H9 (cell line): ENCODE data around the gene ICE1. TPM values are rescaled to one million over a fixed set of nuclear protein-coding genes. Genes with fewer than 3 reads are reported as not detected.

Experiments
- DNase-seq: peaks from one replicate; pipeline ENCODE4 v3.0.0-alpha.2; 2017
- H2AFZ ChIP-seq: one replicate; pipeline ENCODE4 v1.6.1; 2013; ENCODE audit warnings: mild to moderate bottlenecking, low read length, control low read depth, moderate library complexity
- H2AK5ac ChIP-seq: 2 replicates; pipeline ENCODE4 v1.6.1; 2013; ENCODE audit warnings: low read length, control low read depth, mixed read lengths; ENCODE audit not compliant: insufficient read length
- H2BK120ac ChIP-seq: one replicate; pipeline ENCODE4 v1.6.1; 2013; ENCODE audit warnings: low read depth, mild to moderate bottlenecking, low read length, control low read depth, inconsistent platforms; ENCODE audit not compliant: poor library complexity, severe bottlenecking
- H2BK12ac ChIP-seq: 2 replicates; pipeline ENCODE4 v1.6.1; 2013; ENCODE audit warnings: low read length, control low read depth, mixed read lengths, low read depth; ENCODE audit not compliant: insufficient read length
- H2BK15ac ChIP-seq: 2 replicates; pipeline ENCODE4 v1.6.1; 2013; ENCODE audit warnings: low read depth, low read length, control low read depth
- H2BK20ac ChIP-seq: one replicate; pipeline ENCODE4 v1.6.1; 2013; ENCODE audit warnings: low read depth, mild to moderate bottlenecking, low read length, control low read depth, inconsistent platforms; ENCODE audit not compliant: poor library complexity, severe bottlenecking
- H2BK5ac ChIP-seq: 2 replicates; pipeline ENCODE4 v1.6.1; 2013; ENCODE audit warnings: low read length, control low read depth, mixed read lengths; ENCODE audit not compliant: insufficient read length
- H3K14ac ChIP-seq: 2 replicates; pipeline ENCODE4 v1.6.1; 2013; ENCODE audit warnings: low read length, control low read depth; ENCODE audit not compliant: insufficient read depth
- H3K18ac ChIP-seq: 2 replicates; pipeline ENCODE4 v1.6.1; 2013; ENCODE audit warnings: low read depth, mild to moderate bottlenecking, mixed read lengths, low read length, control low read depth; ENCODE audit not compliant: insufficient read length
- H3K23ac ChIP-seq: 2 replicates; pipeline ENCODE4 v1.6.1; 2013; ENCODE audit warnings: low read length, control low read depth, mixed read lengths, low read depth; ENCODE audit not compliant: insufficient read length
- H3K23me2 ChIP-seq: 2 replicates; pipeline ENCODE4 v1.6.1; 2013; ENCODE audit warnings: low read depth, mild to moderate bottlenecking, mixed read lengths, low read length, control low read depth; ENCODE audit not compliant: insufficient read length, poor library complexity, severe bottlenecking
- H3K27ac ChIP-seq: 2 replicates; pipeline ENCODE4 v1.5.1; 2013; ENCODE audit warnings: low read length, control low read depth, mixed read lengths, low read depth; ENCODE audit not compliant: insufficient read length
- H3K27me3 ChIP-seq: 2 replicates; pipeline ENCODE4 v1.6.1; 2013; ENCODE audit warnings: low read length, control low read depth, inconsistent platforms; ENCODE audit not compliant: insufficient read depth
- H3K4ac ChIP-seq: 2 replicates; pipeline ENCODE4 v1.6.1; 2013; ENCODE audit warnings: low read depth, mild to moderate bottlenecking, control low read depth, inconsistent platforms, low read length, moderate library complexity
- H3K4me1 ChIP-seq: 2 replicates; pipeline ENCODE4 v1.6.1; 2013; ENCODE audit warnings: low read length, control low read depth, inconsistent platforms; ENCODE audit not compliant: insufficient read depth
- H3K4me2 ChIP-seq: 2 replicates; pipeline ENCODE4 v1.6.1; 2013; ENCODE audit warnings: low read length, control low read depth, mixed read lengths; ENCODE audit not compliant: insufficient read length, insufficient read depth
- H3K56ac ChIP-seq: 2 replicates; pipeline ENCODE4 v1.6.1; 2013; ENCODE audit warnings: low read depth, mild to moderate bottlenecking, mixed read lengths, low read length, control low read depth; ENCODE audit not compliant: insufficient read length
- H3K79me1 ChIP-seq: 2 replicates; pipeline ENCODE4 v1.6.1; 2013; ENCODE audit warnings: low read depth, mild to moderate bottlenecking, moderate library complexity, low read length, control low read depth, inconsistent platforms; ENCODE audit not compliant: insufficient read depth, poor library complexity, severe bottlenecking
- H3K79me2 ChIP-seq: 2 replicates; pipeline ENCODE4 v1.6.1; 2013; ENCODE audit warnings: low read length, control low read depth, inconsistent platforms; ENCODE audit not compliant: insufficient read depth
- H3K9ac ChIP-seq: 2 replicates; pipeline ENCODE4 v1.6.1; 2013; ENCODE audit warnings: low read length, control low read depth, mixed read lengths; ENCODE audit not compliant: insufficient read length; ENCODE audit errors: extremely low read depth
- H3K9me3 ChIP-seq: one replicate; pipeline ENCODE4 v1.6.1; 2013; ENCODE audit warnings: low read depth, low read length, inconsistent platforms; ENCODE audit not compliant: control insufficient read depth
- H3T11ph ChIP-seq: one replicate; pipeline ENCODE4 v1.6.1; 2013; ENCODE audit warnings: mild to moderate bottlenecking, low read length, control low read depth, inconsistent platforms
- H4K20me1 ChIP-seq: one replicate; pipeline ENCODE4 v1.6.1; 2013; ENCODE audit not compliant: control insufficient read depth, insufficient read length, insufficient read depth
- H4K5ac ChIP-seq: 2 replicates; pipeline ENCODE4 v1.6.1; 2013; ENCODE audit warnings: low read depth, mild to moderate bottlenecking, mixed read lengths, low read length, control low read depth; ENCODE audit not compliant: insufficient read length
- H4K8ac ChIP-seq: replicated peaks from 2 replicates; pipeline ENCODE4 v1.6.1; 2013; ENCODE audit warnings: low read length, control low read depth, mixed read lengths, low read depth; ENCODE audit not compliant: insufficient read length
- H4K91ac ChIP-seq: 2 replicates; pipeline ENCODE4 v1.6.1; 2013; ENCODE audit warnings: low read depth, mild to moderate bottlenecking, moderate library complexity, mixed read lengths, low read length, control low read depth; ENCODE audit not compliant: insufficient read length
- H3K27ac Mint-ChIP-seq, 3 experiments: 2 replicates in 2 of 3; 3 replicates in 1 of 3; pipeline ENCODE4 v1.8.0; 2020 to 2021; ENCODE audit warnings: mixed read lengths in 3 of 3, mild to moderate bottlenecking in 1 of 3, moderate library complexity in 1 of 3
- H3K27me3 Mint-ChIP-seq: 2 replicates; pipeline ENCODE4 v1.8.0; 2021; ENCODE audit warnings: low read depth, mild to moderate bottlenecking, moderate library complexity, mixed read lengths
- H3K36me3 Mint-ChIP-seq, 3 experiments: 2 replicates in 2 of 3; 3 replicates in 1 of 3; pipeline ENCODE4 v1.8.0; 2020 to 2021; ENCODE audit warnings: low read depth in 3 of 3, mixed read lengths in 3 of 3; ENCODE audit not compliant: insufficient read depth in 1 of 3
- H3K4me1 Mint-ChIP-seq, 2 experiments: 2 replicates each; pipeline ENCODE4 v1.8.0; 2020; ENCODE audit warnings: mixed read lengths in 2 of 2
- H3K4me3 Mint-ChIP-seq, 2 experiments: 2 replicates in 1 of 2; 3 replicates in 1 of 2; pipeline ENCODE4 v1.8.0; 2020 to 2021; ENCODE audit warnings: mild to moderate bottlenecking in 2 of 2, mixed read lengths in 2 of 2, moderate library complexity in 1 of 2
- H3K9me3 Mint-ChIP-seq, 2 experiments: 2 replicates in 1 of 2; 3 replicates in 1 of 2; pipeline ENCODE4 v1.8.0; 2020; ENCODE audit warnings: mild to moderate bottlenecking in 2 of 2, mixed read lengths in 2 of 2, moderate library complexity in 1 of 2
- CTCF ChIP-seq: fragments of 200-600 bp; sonication (generic); conservative IDR thresholded peaks from 3 replicates; pipeline ENCODE4 v1.8.0; 2021; ENCODE audit warnings: antibody characterized with exemption, mild to moderate bottlenecking
- WGBS: extraction: QIAGEN DNeasy Blood & Tissue Kit; methylation state at CpG from one replicate; pipeline ENCODE4 v1.1.7; 2013; ENCODE audit warnings: missing lambda C conversion rate, low lambda C conversion rate, mixed read lengths; ENCODE audit not compliant: insufficient read length; ENCODE audit errors: extremely low coverage; 5-methylcytosine and 5-hydroxymethylcytosine counted together
- total RNA-seq: library from RNA; stranded (reverse); gene quantifications from 2 replicates; pipeline ENCODE4 v1.2.1, GENCODE V29; 2021

Gene ICE1
- total RNA-seq, 1 experiment from 2014 or later, result 45.1 TPM

- Histone ChIP-seq H3K18ac (no peak overlapping the region), H3K9ac (no peak overlapping the region), H2AFZ (no peak overlapping the region), H2BK20ac (no peak overlapping the region), H3K4ac (no peak overlapping the region), H3K9me3 (peaks cover 9% of the 10 kb centered on the region), H3K23ac (no peak overlapping the region), H3T11ph (no peak overlapping the region), H3K23me2 (no peaks in the 10 kb centered on the region), H3K27ac (no peak overlapping the region), H4K91ac (no peak overlapping the region), H3K79me2 (no peaks in the 10 kb centered on the region), H2AK5ac (no peak overlapping the region), H4K20me1 (no peaks in the 10 kb centered on the region), H2BK120ac (no peak overlapping the region), H3K27me3 (no peaks in the 10 kb centered on the region), H3K14ac (no peak overlapping the region), H4K8ac (no peak overlapping the region), H2BK12ac (no peak overlapping the region), H2BK5ac (no peak overlapping the region), H2BK15ac (no peak overlapping the region), H3K4me2 (no peak overlapping the region), H3K79me1 (no peaks in the 10 kb centered on the region), H3K56ac (no peak overlapping the region), H4K5ac (no peak overlapping the region), H3K4me1 (peaks cover 5% of the 10 kb centered on the region; the same call in 1 of the 2 replicates)
- WGBS, result no CpG with 5 or more reads among the region's 5 CpGs
- H3K27me3 Mint-ChIP-seq, result peaks cover 2% of the 10 kb centered on the region; the same call in 1 of the 2 replicates
- H3K9me3 Mint-ChIP-seq, result peaks cover 20 to 22% of the 10 kb centered on the region in 2 experiments
- H3K4me1 Mint-ChIP-seq, result peaks cover 0 to 10% of the 10 kb centered on the region in 2 experiments; a peak in 2 of 4 replicates
- no peak for TF ChIP-seq CTCF
- no peak overlapping the region for H3K27ac Mint-ChIP-seq
- peaks cover 7 to 17% (median 14%) of the 10 kb centered on the region in 3 experiments for H3K36me3 Mint-ChIP-seq
- H3K4me3 Mint-ChIP-seq, result no peak overlapping the region
- no peak for DNase-seq
Observed at GRCh38 chr5:5404381-5404780, 18.1 kb upstream of the ICE1 start.
